ENCODE measurements around the gene ODC1.

Gene ODC1

DNA sequence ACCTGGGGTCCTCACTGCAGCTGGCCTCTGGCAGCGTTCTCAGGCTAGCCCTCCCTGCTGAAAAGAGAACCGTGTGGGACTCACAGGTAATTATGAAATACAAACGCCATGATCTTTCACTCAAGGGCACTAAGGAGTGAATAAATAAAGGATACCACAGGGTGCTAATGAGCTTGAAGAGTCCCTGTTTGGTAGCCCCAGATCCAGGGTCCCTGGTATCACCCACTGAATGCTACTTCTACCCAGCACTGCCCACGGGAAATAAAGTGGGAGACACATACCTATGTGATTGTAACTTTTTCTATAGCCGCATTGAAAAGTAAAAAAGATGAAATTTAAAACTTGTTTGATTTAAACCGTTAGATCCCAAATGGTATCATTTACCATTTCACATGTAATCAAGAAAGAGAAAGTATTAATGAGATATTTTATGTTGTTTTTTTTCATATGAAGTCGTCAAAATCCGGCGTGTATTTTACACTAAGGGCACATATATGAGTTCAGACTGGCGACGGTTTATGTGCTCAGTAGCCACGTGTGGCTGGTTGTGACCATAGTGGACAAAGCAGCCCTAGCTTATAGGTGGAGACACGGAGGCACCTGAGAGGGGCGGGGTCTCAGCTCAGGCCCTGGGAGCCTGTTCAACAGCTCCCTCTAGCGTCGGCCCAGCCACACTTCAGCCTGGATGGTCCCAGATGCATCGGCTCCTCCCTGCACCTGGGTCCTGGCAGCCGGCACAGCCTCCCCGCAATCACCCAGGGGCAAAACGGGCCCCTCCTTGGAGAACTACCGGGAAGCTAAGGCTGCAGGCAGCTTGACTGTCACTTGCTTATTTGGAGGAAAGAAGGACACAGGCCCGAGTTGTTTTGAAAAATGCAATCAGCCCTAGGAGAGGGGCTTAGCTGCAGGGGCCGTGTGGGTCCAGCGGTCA, 39.2 kb downstream of the ODC1 start:
- Histone ChIP-seq H3K4me3 (ENCODE audit: low read length) (no peak overlapping the region), H3K4me1 (ENCODE audit: insufficient read depth, low read length) (peaks cover 7% of the 10 kb centered on the region)

DNA sequence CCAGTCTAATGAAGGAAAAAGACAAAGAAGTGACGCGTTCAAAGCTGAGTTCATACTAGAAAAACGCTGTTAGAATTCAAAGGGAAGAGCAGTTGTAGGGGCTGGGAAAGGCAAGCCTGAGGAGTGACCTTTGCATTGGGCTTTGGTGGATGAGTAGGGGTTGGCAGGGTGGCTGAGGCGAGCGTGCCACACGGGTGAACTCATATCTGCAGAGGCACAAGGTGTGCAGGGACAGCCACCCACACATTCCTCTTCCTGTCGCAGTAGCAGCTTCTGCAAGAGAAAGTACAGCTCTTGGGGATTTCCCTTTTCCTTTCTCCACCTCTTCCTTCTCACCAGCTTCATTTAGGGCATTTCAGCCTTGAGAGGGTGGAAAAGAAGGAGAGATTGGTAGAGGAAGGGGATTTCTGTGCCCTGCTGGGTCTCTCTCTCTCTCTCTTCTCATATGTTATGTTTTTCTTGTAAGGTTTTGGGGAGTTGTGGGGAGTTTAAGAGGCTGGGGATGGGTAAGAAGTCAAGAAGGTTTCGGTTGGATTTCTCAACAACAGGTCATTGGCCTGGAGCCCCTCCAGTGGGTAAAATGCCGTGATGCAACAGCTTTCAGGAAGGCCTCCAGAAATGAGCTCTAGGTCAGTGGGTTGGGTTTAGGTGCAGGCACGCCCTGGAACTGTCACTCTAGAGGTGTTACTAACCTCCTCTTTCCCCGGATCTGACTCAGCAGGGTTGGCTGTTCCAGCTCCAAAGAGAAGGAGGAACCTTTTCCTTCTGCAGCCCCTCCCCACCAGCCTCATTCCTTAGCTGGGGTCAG, 40.1 kb downstream of the ODC1 start:
- Histone ChIP-seq H3K36me3 (ENCODE audit: insufficient read depth, low read length) (no peaks in the 10 kb centered on the region), H3K9me3 (ENCODE audit: low read length) (peaks cover 6% of the 10 kb centered on the region), H3K27me3 (ENCODE audit: insufficient read depth, low read length) (no peaks in the 10 kb centered on the region)

More for the DNA sequence above, 39.2 kb downstream of the ODC1 start:
- H3K36me3 ChIP-seq (ENCODE audit: insufficient read depth, low read length), result no peaks in the 10 kb centered on the region
- H3K27me3 ChIP-seq (ENCODE audit: insufficient read depth, low read length), result no peaks in the 10 kb centered on the region
- peaks cover 6% of the 10 kb centered on the region for H3K9me3 ChIP-seq (ENCODE audit: low read length)
- no peak overlapping the region for H2AFZ ChIP-seq (ENCODE audit: low read depth, low read length)

DNA sequence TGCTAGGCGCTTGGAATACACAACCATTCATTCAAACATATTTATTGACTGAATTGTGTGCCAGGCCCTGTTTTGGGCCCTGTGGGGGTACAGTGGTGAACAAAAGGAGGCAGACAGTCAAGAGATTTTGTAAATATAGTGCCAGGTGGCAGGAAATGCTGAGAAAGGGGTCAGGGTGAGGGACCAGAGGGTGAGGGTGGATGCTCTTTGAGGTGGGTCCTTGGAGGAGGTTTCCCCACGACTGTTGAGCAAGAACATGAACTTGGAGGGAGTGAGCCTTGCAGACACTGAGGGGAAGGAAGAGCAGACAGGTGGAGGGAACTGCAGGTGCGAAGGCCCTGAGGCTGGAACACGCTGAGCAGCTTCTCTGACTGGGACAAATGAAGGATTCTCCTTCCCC, 40.7 kb downstream of the ODC1 start:
- Histone ChIP-seq H2AFZ (ENCODE audit: low read depth, low read length) (no peak overlapping the region), H3K9me3 (ENCODE audit: low read length) (peaks cover 4% of the 10 kb centered on the region), H3K4me1 (ENCODE audit: insufficient read depth, low read length) (peaks cover 7% of the 10 kb centered on the region), H3K27me3 (ENCODE audit: insufficient read depth, low read length) (no peaks in the 10 kb centered on the region), H3K36me3 (ENCODE audit: insufficient read depth, low read length) (no peaks in the 10 kb centered on the region), H3K4me3 (ENCODE audit: low read length) (no peak overlapping the region)

More for the DNA sequence above, 40.1 kb downstream of the ODC1 start:
- Histone ChIP-seq H3K4me3 (ENCODE audit: low read length) (no peak overlapping the region), H2AFZ (ENCODE audit: low read depth, low read length) (no peak overlapping the region), H3K4me1 (ENCODE audit: insufficient read depth, low read length) (peaks cover 7% of the 10 kb centered on the region)

DNA sequence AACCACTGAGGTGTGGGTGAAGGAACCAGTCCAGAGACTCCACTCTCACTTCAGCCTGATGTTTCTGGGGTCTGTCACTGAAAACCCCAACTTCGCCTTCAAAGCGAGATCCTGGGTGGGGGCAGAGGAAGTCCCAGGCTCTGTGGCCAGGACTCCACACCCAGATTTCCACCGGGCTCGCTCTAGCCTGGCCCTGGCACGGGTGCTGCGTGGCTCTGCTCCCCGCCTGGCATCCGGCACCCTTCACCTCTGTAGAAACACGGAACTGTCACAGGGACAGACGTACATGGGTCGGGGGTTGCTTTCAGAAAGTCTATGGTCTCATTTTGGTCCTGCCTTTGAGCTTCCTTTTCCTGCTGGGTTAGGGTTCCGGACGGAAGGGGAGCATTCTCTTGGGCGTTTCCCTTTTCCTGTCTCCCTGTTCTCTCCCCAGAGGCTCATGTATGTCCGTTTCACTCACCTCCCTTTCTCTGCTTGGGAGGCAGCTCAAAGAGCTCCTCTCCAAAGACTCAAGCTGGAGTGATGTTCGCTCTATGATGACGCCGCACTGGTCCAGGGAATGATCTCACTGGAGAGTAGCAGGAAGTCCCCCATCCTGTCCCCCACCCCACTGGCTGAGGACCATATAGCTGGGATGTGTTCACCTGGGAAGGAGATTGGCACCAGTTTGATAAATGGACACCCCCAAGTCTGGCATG, 41.5 kb downstream of the ODC1 start:
- Histone ChIP-seq H3K9me3 (ENCODE audit: low read length) (no peaks in the 10 kb centered on the region), H2AFZ (ENCODE audit: low read depth, low read length) (no peak overlapping the region), H3K4me1 (ENCODE audit: insufficient read depth, low read length) (peaks cover 7% of the 10 kb centered on the region), H3K36me3 (ENCODE audit: insufficient read depth, low read length) (no peaks in the 10 kb centered on the region), H3K27me3 (ENCODE audit: insufficient read depth, low read length) (no peaks in the 10 kb centered on the region), H3K4me3 (ENCODE audit: low read length) (no peak overlapping the region)

DNA sequence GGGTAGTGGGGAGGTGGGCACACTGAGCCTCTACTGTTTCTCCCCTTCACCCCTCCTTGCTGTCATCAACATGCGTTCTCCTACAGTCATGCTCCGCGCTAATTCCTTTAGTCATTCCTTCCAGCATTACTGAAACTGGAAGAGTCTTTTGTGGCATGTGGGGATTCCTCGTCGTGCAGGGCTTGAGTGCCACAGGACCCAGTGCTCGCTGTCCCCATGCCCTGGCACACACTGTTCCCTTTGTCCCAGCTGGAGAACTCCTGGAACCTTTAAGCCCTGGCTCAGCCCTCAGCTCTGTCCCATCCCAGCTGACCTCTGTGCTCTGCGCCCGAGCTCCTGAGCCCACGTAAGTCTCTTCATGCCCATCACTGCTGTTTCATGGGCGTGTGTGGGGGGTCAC, 42.1 kb downstream of the ODC1 start:
- no peaks in the 10 kb centered on the region for H3K27me3 ChIP-seq (ENCODE audit: insufficient read depth, low read length)
- H3K36me3 ChIP-seq (ENCODE audit: insufficient read depth, low read length), result no peaks in the 10 kb centered on the region
- H3K4me3 ChIP-seq (ENCODE audit: low read length), result no peak overlapping the region
- no peak overlapping the region for H2AFZ ChIP-seq (ENCODE audit: low read depth, low read length)
- H3K4me1 ChIP-seq (ENCODE audit: insufficient read depth, low read length), result peaks cover 7% of the 10 kb centered on the region
- H3K9me3 ChIP-seq (ENCODE audit: low read length), result no peaks in the 10 kb centered on the region

DNA sequence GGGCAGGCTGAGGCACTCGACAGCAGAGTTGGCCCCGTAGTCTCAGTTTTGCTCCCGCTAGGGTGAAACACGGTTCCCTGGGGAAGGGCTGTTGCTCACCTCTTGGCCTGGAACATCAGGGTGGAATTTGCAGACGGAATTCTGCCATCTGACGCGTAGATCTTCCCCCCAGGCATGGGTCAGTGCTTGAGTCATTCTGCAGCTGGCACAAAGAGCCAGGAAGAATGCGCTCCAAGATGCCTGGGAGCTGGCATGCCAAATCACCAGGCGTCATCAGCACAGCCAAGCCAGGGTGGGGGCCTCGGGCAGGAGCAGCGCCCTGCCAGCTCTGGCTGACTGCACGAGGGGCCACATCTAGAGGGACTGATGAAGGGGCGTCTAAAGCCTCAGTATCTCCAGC, 42.7 kb downstream of the ODC1 start:
- H3K36me3 ChIP-seq (ENCODE audit: insufficient read depth, low read length), result no peaks in the 10 kb centered on the region
- no peaks in the 10 kb centered on the region for H3K27me3 ChIP-seq (ENCODE audit: insufficient read depth, low read length)
- no peak overlapping the region for H2AFZ ChIP-seq (ENCODE audit: low read depth, low read length)
- H3K4me1 ChIP-seq (ENCODE audit: insufficient read depth, low read length), result peaks cover 4% of the 10 kb centered on the region
- H3K4me3 ChIP-seq (ENCODE audit: low read length), result no peak overlapping the region
- H3K9me3 ChIP-seq (ENCODE audit: low read length), result no peaks in the 10 kb centered on the region

DNA sequence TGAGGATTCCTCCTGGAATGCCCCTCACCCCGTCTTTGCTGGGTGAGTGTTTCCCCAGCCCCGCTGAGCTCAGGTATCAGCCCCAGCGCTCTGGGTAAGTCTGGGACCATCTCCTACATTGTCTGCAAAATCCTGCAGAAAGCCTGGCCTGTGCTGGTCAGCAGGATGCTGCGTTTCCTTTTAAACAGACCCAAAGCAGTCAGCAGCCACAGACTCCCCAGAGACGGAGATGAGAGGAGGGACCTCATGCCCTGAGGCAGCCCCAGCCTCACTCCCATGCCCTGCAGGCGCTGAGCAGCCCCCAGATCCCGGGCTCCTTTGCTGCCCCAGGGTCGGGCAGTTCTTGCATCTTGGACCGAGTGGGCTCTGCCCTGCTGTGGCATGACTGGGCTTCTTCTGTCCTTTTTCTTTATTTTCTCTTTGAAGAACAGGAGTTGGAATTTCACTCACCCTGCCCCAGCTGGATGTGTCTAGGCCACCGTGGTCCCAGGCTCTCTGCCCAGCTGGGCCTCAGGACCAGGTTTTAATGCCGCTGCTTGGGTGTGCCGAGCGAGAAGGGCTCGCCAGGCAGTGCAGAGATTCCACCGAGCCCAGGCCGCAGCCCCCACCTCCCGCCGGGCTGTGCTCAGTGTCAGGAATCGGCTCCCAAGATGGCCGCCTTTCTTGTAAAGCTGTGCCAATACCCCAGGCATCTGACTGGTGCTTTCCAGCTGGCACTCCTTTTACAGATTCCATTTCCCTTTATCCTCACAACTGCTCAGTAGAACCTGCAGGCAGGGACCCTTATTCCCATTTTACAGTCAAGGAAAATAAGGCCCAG, 43.6 kb downstream of the ODC1 start:
- H3K9me3 ChIP-seq (ENCODE audit: low read length), result no peaks in the 10 kb centered on the region
- no peaks in the 10 kb centered on the region for H3K27me3 ChIP-seq (ENCODE audit: insufficient read depth, low read length)
- no peak overlapping the region for H2AFZ ChIP-seq (ENCODE audit: low read depth, low read length)
- peaks cover 3% of the 10 kb centered on the region for H3K4me1 ChIP-seq (ENCODE audit: insufficient read depth, low read length)
- no peak overlapping the region for H3K4me3 ChIP-seq (ENCODE audit: low read length)
- peaks cover 4% of the 10 kb centered on the region for H3K36me3 ChIP-seq (ENCODE audit: insufficient read depth, low read length)

- no peaks in the 10 kb centered on the region for H3K4me1 ChIP-seq (ENCODE audit: insufficient read depth, low read length)
- no peak overlapping the region for H3K4me3 ChIP-seq (ENCODE audit: low read length)
- H3K9me3 ChIP-seq (ENCODE audit: low read length), result no peaks in the 10 kb centered on the region
- H2AFZ ChIP-seq (ENCODE audit: low read depth, low read length), result no peak overlapping the region
- H3K27me3 ChIP-seq (ENCODE audit: insufficient read depth, low read length), result no peaks in the 10 kb centered on the region
- H3K36me3 ChIP-seq (ENCODE audit: insufficient read depth, low read length), result peaks cover 5% of the 10 kb centered on the region
Measured at GRCh38 chr2:10402653-10403215, 45.4 kb downstream of the ODC1 start.

GRCh38 chr2:10402062-10402585, 46.0 kb downstream of the ODC1 start:
- H2AFZ ChIP-seq (ENCODE audit: low read depth, low read length), result no peak overlapping the region
- no peaks in the 10 kb centered on the region for H3K9me3 ChIP-seq (ENCODE audit: low read length)
- H3K4me1 ChIP-seq (ENCODE audit: insufficient read depth, low read length), result no peaks in the 10 kb centered on the region
- H3K36me3 ChIP-seq (ENCODE audit: insufficient read depth, low read length), result peaks cover 5% of the 10 kb centered on the region
- no peaks in the 10 kb centered on the region for H3K27me3 ChIP-seq (ENCODE audit: insufficient read depth, low read length)
- H3K4me3 ChIP-seq (ENCODE audit: low read length), result no peak overlapping the region

- Histone ChIP-seq H3K36me3 (ENCODE audit: insufficient read depth, low read length) (peaks cover 5% of the 10 kb centered on the region), H3K27me3 (ENCODE audit: insufficient read depth, low read length) (no peaks in the 10 kb centered on the region), H3K4me3 (ENCODE audit: low read length) (no peak overlapping the region), H3K9me3 (ENCODE audit: low read length) (no peaks in the 10 kb centered on the region), H3K4me1 (ENCODE audit: insufficient read depth, low read length) (no peaks in the 10 kb centered on the region), H2AFZ (ENCODE audit: low read depth, low read length) (no peak overlapping the region)
Measured at GRCh38 chr2:10400978-10401951, 46.9 kb downstream of the ODC1 start.

DNA sequence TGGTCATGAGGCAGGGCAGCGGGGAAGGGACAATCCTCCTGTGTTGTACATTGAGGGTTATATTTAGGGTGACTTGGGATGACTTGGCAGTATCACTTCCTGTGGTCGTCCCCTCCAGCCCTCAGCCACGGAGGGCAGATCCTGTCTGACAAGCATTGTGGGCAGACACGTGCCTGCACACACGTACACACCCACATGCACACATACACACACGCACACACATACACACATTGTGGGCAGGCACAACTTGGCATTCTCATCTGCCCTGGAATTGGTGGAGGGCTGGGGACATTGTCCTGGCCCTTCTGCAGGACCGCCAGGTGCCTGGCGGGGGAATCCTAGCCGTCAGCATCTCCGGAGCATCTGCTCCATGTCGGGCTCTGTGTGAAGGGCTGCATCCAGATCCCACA, 47.6 kb downstream of the ODC1 start:
- Histone ChIP-seq H3K9me3 (ENCODE audit: low read length) (no peaks in the 10 kb centered on the region), H3K36me3 (ENCODE audit: insufficient read depth, low read length) (peaks cover 5% of the 10 kb centered on the region), H3K4me3 (ENCODE audit: low read length) (no peak overlapping the region), H3K4me1 (ENCODE audit: insufficient read depth, low read length) (no peaks in the 10 kb centered on the region), H3K27me3 (ENCODE audit: insufficient read depth, low read length) (no peaks in the 10 kb centered on the region), H2AFZ (ENCODE audit: low read depth, low read length) (no peak overlapping the region)
